Endothelial cell of umbilical vein (primary cell): ENCODE results near the gene MGAT5. TPM values are rescaled to one million over a fixed set of nuclear protein-coding genes. Genes with fewer than 3 reads are reported as not detected.

ENCODE experiments used
- BruUV-seq: library from RNA; stranded (reverse); fragments of 400-500 nt; replicated peaks from 2 replicates; lab custom pipeline; 2021; lab: Mats Ljungman, UMichigan
- CTCF ChIA-PET: fragments of 300-600, 350-600 bp; sonication (Branson Sonifier 250); formaldehyde crosslinking; loops from one replicate; lab custom pipeline; 2021; ENCODE audit warnings: antibody characterized with exemption, inconsistent platforms; lab: Charles Lee
- POLR2A ChIA-PET: fragments of 300-600, 350-600 bp; sonication (Branson Sonifier 250); formaldehyde crosslinking; loops from one replicate; lab custom pipeline; 2021; ENCODE audit warnings: antibody characterized with exemption, inconsistent platforms; lab: Charles Lee
- DNase-seq: peaks from one replicate; pipeline ENCODE4 v3.0.0-alpha.2; 2011; ENCODE audit warnings: low read depth, low spot score
- FAIRE-seq: peaks from 2 replicates; lab custom pipeline; 2011; peaks lifted over from hg19 to GRCh38; lab: Jason Lieb, UNC
- H2AFZ ChIP-seq: 2 replicates; pipeline ENCODE4 v1.6.0; 2012; ENCODE audit warnings: low read depth, low read length, control low read depth, inconsistent platforms
- H3K27ac ChIP-seq: 2 replicates; pipeline ENCODE4 v1.5.1; 2011; ENCODE audit warnings: low read depth, mild to moderate bottlenecking, control low read depth, low read length, moderate library complexity; ENCODE audit not compliant: insufficient read depth
- H3K27me3 ChIP-seq, 2 experiments: 2 replicates each; pipeline versions ENCODE4 v1.6.0 to v1.6.1; 2011; ENCODE audit warnings: low read length in 2 of 2, mixed read lengths in 1 of 2; ENCODE audit not compliant: control insufficient read depth in 2 of 2, insufficient read depth in 2 of 2
- H3K36me3 ChIP-seq, 2 experiments: 2 replicates in 1 of 2; 3 replicates in 1 of 2; pipeline ENCODE4 v1.5.1; 2011; ENCODE audit warnings: low read length in 2 of 2, mild to moderate bottlenecking in 1 of 2, moderate library complexity in 1 of 2; ENCODE audit not compliant: control insufficient read depth in 2 of 2, insufficient read depth in 2 of 2; ENCODE audit errors: extremely low read depth in 1 of 2
- H3K4me1 ChIP-seq: 3 replicates; pipeline ENCODE4 v1.5.1; 2011; ENCODE audit warnings: mild to moderate bottlenecking, low read length; ENCODE audit not compliant: control insufficient read depth, insufficient read depth; ENCODE audit errors: extremely low read depth
- H3K4me2 ChIP-seq: 2 replicates; pipeline ENCODE4 v1.6.1; 2011; ENCODE audit warnings: low read length, control low read depth, mixed read lengths; ENCODE audit not compliant: insufficient read depth
- H3K4me3 ChIP-seq, 3 experiments: fragments of 200-600 bp in 1 of 3; sonication (generic), shearing (Covaris generic) in 1 of 3; replicated peaks in 1 of 3; 2 replicates each; pipeline ENCODE4 v1.5.1; 2011 to 2016; ENCODE audit warnings: control low read depth in 3 of 3, low read length in 3 of 3, mild to moderate bottlenecking in 2 of 3, inconsistent platforms in 1 of 3, low read depth in 1 of 3, moderate library complexity in 1 of 3; ENCODE audit not compliant: insufficient read depth in 1 of 3
- H3K79me2 ChIP-seq: 2 replicates; pipeline ENCODE4 v1.6.0; 2012; ENCODE audit warnings: low read length, inconsistent platforms; ENCODE audit not compliant: control insufficient read depth, insufficient read depth
- H3K9ac ChIP-seq: replicated peaks from 2 replicates; pipeline ENCODE3; 2011; ENCODE audit warnings: low read length, control low read depth; ENCODE audit not compliant: insufficient read depth; ENCODE audit errors: extremely low read depth
- H3K9me1 ChIP-seq: replicated peaks from 3 replicates; pipeline ENCODE4 v1.6.0; 2011; ENCODE audit warnings: mild to moderate bottlenecking, low read length; ENCODE audit not compliant: control insufficient read depth, insufficient read depth; ENCODE audit errors: extremely low read depth
- H3K9me3 ChIP-seq: replicated peaks from 2 replicates; pipeline ENCODE4 v1.5.1; 2012; ENCODE audit warnings: low read length, inconsistent platforms; ENCODE audit not compliant: control insufficient read depth, insufficient read depth
- H4K20me1 ChIP-seq: replicated peaks from 2 replicates; pipeline ENCODE3; 2011; ENCODE audit warnings: mild to moderate bottlenecking, low read length; ENCODE audit not compliant: control insufficient read depth, insufficient read depth; ENCODE audit errors: extremely low read depth
- CTCF ChIP-seq, 2 donors: IDR thresholded peaks; 1 replicate in 1 of 2; 2 replicates in 1 of 2; pipeline ENCODE4 v1.5.1; 2011; ENCODE audit warnings: low read length in 2 of 2, mild to moderate bottlenecking in 2 of 2, moderate library complexity in 2 of 2, control low read depth in 1 of 2, inconsistent platforms in 1 of 2, low read depth in 1 of 2; ENCODE audit not compliant: insufficient read depth in 1 of 2; ENCODE audit errors: extremely low read depth in 1 of 2
- EZH2 ChIP-seq: IDR thresholded peaks from 2 replicates; pipeline ENCODE4 v1.6.1; 2012; ENCODE audit warnings: borderline replicate concordance, low read depth, mild to moderate bottlenecking, moderate library complexity, low read length, inconsistent platforms; ENCODE audit not compliant: severe bottlenecking
- FOS ChIP-seq: IDR thresholded peaks from 2 replicates; pipeline ENCODE4 v1.6.1; 2011; ENCODE audit warnings: mild to moderate bottlenecking, low read length, moderate library complexity, borderline replicate concordance; ENCODE audit not compliant: insufficient read depth
- GATA2 ChIP-seq: IDR thresholded peaks from 2 replicates; pipeline ENCODE4 v1.7.0; 2011; ENCODE audit warnings: low read depth, mild to moderate bottlenecking, moderate library complexity, mixed read lengths, low read length; ENCODE audit not compliant: insufficient read length, insufficient read depth
- JUN ChIP-seq: IDR thresholded peaks from 2 replicates; pipeline ENCODE4 v1.6.1; 2011; ENCODE audit warnings: borderline replicate concordance, low read depth; ENCODE audit not compliant: insufficient read length, insufficient read depth
- MYC ChIP-seq: IDR thresholded peaks from one replicate; pipeline ENCODE4 v1.6.1; 2011; ENCODE audit warnings: mild to moderate bottlenecking, low read depth, low read length
- POLR2A ChIP-seq: IDR thresholded peaks from 2 replicates; pipeline ENCODE4 v1.6.1; 2012; ENCODE audit warnings: low read depth, mild to moderate bottlenecking, control low read depth, low read length
- POLR2AphosphoS5 ChIP-seq: IDR thresholded peaks from 2 replicates; pipeline ENCODE4 v1.6.1; 2012; ENCODE audit warnings: low read depth, mild to moderate bottlenecking, control low read depth, low read length, moderate library complexity; ENCODE audit not compliant: insufficient read depth
- dilution Hi-C: fragments of 300-500 bp; cut with MboI; formaldehyde crosslinking; loops from one replicate; pipeline ENCODE4 v1.15.0; 2019; ENCODE audit warnings: low sequenced_read_pairs; ENCODE audit not compliant: extremely low pct_ligation_motif_present
- intact Hi-C: fragments of 100-400 bp; cut with micrococcal nuclease; formaldehyde crosslinking; loops from one replicate; pipeline ENCODE4 v1.10.0; 2022
- polyA plus RNA-seq, 4 experiments: library from polyadenylated mRNA; depleted of rRNA in 3 of 4; stranded (reverse) in 3 of 4; unstranded in 1 of 4; fragments of >200 nt; gene quantifications; 2 replicates each; pipeline versions ENCODE4 v1.2.1 to v1.2.3, GENCODE V29; 2011 to 2012; ENCODE audit warnings: missing spikeins in 1 of 4
- total RNA-seq: library from RNA; stranded (reverse); gene quantifications from 2 replicates; pipeline ENCODE4 v1.2.3, GENCODE V29; 2021

Gene MGAT5
- total and polyA plus RNA-seq, 2 donors (not counting 3 experiments of a cell fraction or from before 2014, with no cell fraction given) = 17.7 to 84.1 TPM

GRCh38 chr2:134337631-134338030 is 83.8 kb downstream of the MGAT5 start:
- Histone ChIP-seq H3K4me3 (no peak overlapping the region), H3K27ac (no peak overlapping the region), H3K27me3 (no peaks in the 10 kb centered on the region), H3K4me2 (no peak overlapping the region), H3K9me3 (no peaks in the 10 kb centered on the region), H3K36me3 (no peaks in the 10 kb centered on the region), H4K20me1 (no peaks in the 10 kb centered on the region), H3K79me2 (no peaks in the 10 kb centered on the region), H3K9me1 (no peaks in the 10 kb centered on the region), H2AFZ (no peak overlapping the region), H3K4me1 (peaks cover 4% of the 10 kb centered on the region), H3K9ac (no peak overlapping the region)
- TF ChIP-seq MYC = no peak
- no peak for TF ChIP-seq CTCF (IDR thresholded peaks at IDR 0.05; ENCODE audit: extremely low read depth in 1 of 2, insufficient read depth in 1 of 2, low read depth in 1 of 2, low read length in 2 of 2)
- no peak for TF ChIP-seq POLR2AphosphoS5
- no peak for TF ChIP-seq GATA2
- no peak for TF ChIP-seq FOS
- no TSS peak for BruUV-seq
- CTCF ChIA-PET = interaction anchor here (0.9 to 1.5 kb wide), 6 partner anchors 10 to 451 kb away, joined by 3 to 5 read pairs (median 3); no protein-coding TSS in a partner anchor
- intact Hi-C loops = no loop called here
- POLR2A ChIA-PET = interaction anchor here (0.6 kb wide), 1 partner anchor 580 kb away, joined by 3 read pairs; no protein-coding TSS in a partner anchor
- dilution Hi-C loops = no loop called here
- DNase-seq (no peak), FAIRE-seq (no peak)

GRCh38 chr2:134338208-134338607 is 84.3 kb downstream of the MGAT5 start:
- Histone ChIP-seq H3K9ac (no peak overlapping the region), H3K27me3 (no peaks in the 10 kb centered on the region), H3K27ac (no peak overlapping the region), H3K79me2 (no peaks in the 10 kb centered on the region), H3K9me3 (no peaks in the 10 kb centered on the region), H3K9me1 (no peaks in the 10 kb centered on the region), H3K4me2 (no peak overlapping the region), H3K4me3 (no peak overlapping the region), H3K4me1 (peaks cover 4% of the 10 kb centered on the region), H4K20me1 (no peaks in the 10 kb centered on the region), H2AFZ (no peak overlapping the region), H3K36me3 (no peaks in the 10 kb centered on the region)
- no TSS peak for BruUV-seq
- no peak for TF ChIP-seq EZH2
- TF ChIP-seq POLR2A = no peak
- TF ChIP-seq JUN = no peak
- no peak for TF ChIP-seq MYC
- TF ChIP-seq POLR2AphosphoS5 = no peak
- no peak for DNase-seq
- no peak for FAIRE-seq
- CTCF ChIA-PET = interaction anchor here (1.3 to 1.5 kb wide), 2 partner anchors 20 to 38 kb away, joined by 3 read pairs; no protein-coding TSS in a partner anchor
- intact Hi-C loops = no loop called here
- dilution Hi-C loops = no loop called here
- POLR2A ChIA-PET = interaction anchor here (0.6 kb wide), 1 partner anchor 580 kb away, joined by 3 read pairs; no protein-coding TSS in a partner anchor
